CD8-positive, alpha-beta memory T cell (primary cell): ENCODE data around the gene MYO1D. TPM values are rescaled to one million over a fixed set of nuclear protein-coding genes. Genes with fewer than 3 reads are reported as not detected.
"Not testable (repeated sequence)": the region's sequence is repeated elsewhere in the genome, so short reads cannot be mapped to it uniquely, and the experiment has no call there.

Source experiments
- CTCF ChIA-PET: fragments of 350-600 bp; sonication (Branson Sonifier 250); formaldehyde crosslinking; loops from one replicate; lab custom pipeline; 2021; ENCODE audit warnings: antibody characterized with exemption; lab: Charles Lee
- POLR2A ChIA-PET: fragments of 350-600 bp; sonication (Branson Sonifier 250); formaldehyde crosslinking; loops from one replicate; lab custom pipeline; 2021; ENCODE audit warnings: antibody characterized with exemption; lab: Charles Lee
- DNase-seq, 5 donors: peaks; one replicate each; pipeline versions ENCODE4 v3.0.0 to v3.0.0-alpha.2; 2020 to 2022; ENCODE audit warnings: mixed read lengths in 1 of 5
- H3K27ac ChIP-seq: one replicate; pipeline ENCODE4 v1.7.0; 2013; ENCODE audit warnings: low read depth, mild to moderate bottlenecking, low read length, moderate library complexity
- H3K27me3 ChIP-seq: 2 replicates; pipeline ENCODE4 v1.7.0; 2013; ENCODE audit warnings: low read length, mild to moderate bottlenecking; ENCODE audit not compliant: insufficient read depth, poor library complexity, severe bottlenecking
- H3K36me3 ChIP-seq: 2 replicates; pipeline ENCODE4 v1.7.0; 2013; ENCODE audit warnings: mild to moderate bottlenecking, low read length, moderate library complexity; ENCODE audit not compliant: insufficient read depth
- H3K4me1 ChIP-seq: 2 replicates; pipeline ENCODE4 v1.7.0; 2013; ENCODE audit warnings: mild to moderate bottlenecking, low read length, moderate library complexity; ENCODE audit not compliant: insufficient read depth
- H3K4me3 ChIP-seq: 2 replicates; pipeline ENCODE4 v1.7.0; 2013; ENCODE audit warnings: mild to moderate bottlenecking, low read length
- H3K9me3 ChIP-seq: 2 replicates; pipeline ENCODE4 v1.7.0; 2013; ENCODE audit warnings: mild to moderate bottlenecking, low read length
- H3K27ac Mint-ChIP-seq, 8 donors: one replicate each; pipeline ENCODE4 v1.8.0; 2020 to 2021; ENCODE audit warnings: mixed read lengths in 8 of 8, mild to moderate bottlenecking in 6 of 8, inconsistent platforms in 3 of 8, moderate library complexity in 3 of 8
- H3K27me3 Mint-ChIP-seq, 2 donors: one replicate each; pipeline ENCODE4 v1.8.0; 2020 to 2021; ENCODE audit warnings: mixed read lengths in 2 of 2, mild to moderate bottlenecking in 1 of 2, moderate library complexity in 1 of 2
- H3K36me3 Mint-ChIP-seq, 3 donors: one replicate each; pipeline ENCODE4 v1.8.0; 2020 to 2021; ENCODE audit warnings: mixed read lengths in 3 of 3, inconsistent platforms in 1 of 3, mild to moderate bottlenecking in 1 of 3
- H3K4me1 Mint-ChIP-seq, 3 donors: one replicate each; pipeline ENCODE4 v1.8.0; 2020 to 2021; ENCODE audit warnings: mixed read lengths in 3 of 3, inconsistent platforms in 1 of 3, mild to moderate bottlenecking in 1 of 3
- H3K4me3 Mint-ChIP-seq, 7 donors: one replicate each; pipeline ENCODE4 v1.8.0; 2020 to 2021; ENCODE audit warnings: mixed read lengths in 7 of 7, mild to moderate bottlenecking in 6 of 7, moderate library complexity in 4 of 7, inconsistent platforms in 2 of 7
- H3K9me3 Mint-ChIP-seq, 5 donors: one replicate each; pipeline ENCODE4 v1.8.0; 2020 to 2022; ENCODE audit warnings: mixed read lengths in 5 of 5, mild to moderate bottlenecking in 3 of 5, moderate library complexity in 2 of 5, inconsistent platforms in 1 of 5
- polyA plus RNA-seq: library from polyadenylated mRNA; unstranded; fragments of 300-500 nt; fragmentation: Illumina TruSeq; gene quantifications from one replicate; pipeline ENCODE4 v1.2.3, GENCODE V29; 2021
- total RNA-seq, 2 experiments: library from RNA; stranded (reverse); gene quantifications; one replicate each; pipeline ENCODE4 v1.2.3, GENCODE V29; 2021

MYO1D gene
- total and polyA plus RNA-seq, 3 experiments from 2014 or later = 9.0 to 15.8 (median 11.5) TPM

DNA sequence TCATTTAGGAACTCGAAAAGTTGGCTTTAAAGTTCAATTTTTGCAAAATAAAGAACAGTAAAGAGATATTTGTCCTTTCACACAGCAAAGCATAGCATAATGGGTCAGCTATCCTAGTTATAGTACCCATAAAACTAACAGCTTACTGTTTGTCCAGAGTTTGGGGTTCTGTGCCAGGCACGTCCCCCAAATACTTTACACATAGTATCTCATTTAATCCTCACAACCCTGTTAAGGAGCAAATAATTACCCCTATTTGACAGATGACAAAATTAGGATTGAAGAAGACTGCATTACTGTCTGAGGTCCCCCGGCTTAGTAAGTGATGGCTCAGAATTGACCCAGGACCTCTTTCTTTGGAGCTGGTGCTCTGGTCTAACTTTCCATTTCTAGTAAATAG, 52.6 kb downstream of the MYO1D start:
- Histone ChIP-seq H3K9me3 (no peaks in the 10 kb centered on the region), H3K36me3 (no peaks in the 10 kb centered on the region), H3K4me3 (no peak overlapping the region), H3K27ac (no peak overlapping the region), H3K27me3 (no peaks in the 10 kb centered on the region), H3K4me1 (no peaks in the 10 kb centered on the region)
- Mint-ChIP-seq H3K27ac (no peak overlapping the region), H3K9me3 (peaks cover 0 to 2% (median 0%) of the 10 kb centered on the region in 5 donors), H3K27me3 (peaks cover 19 to 30% of the 10 kb centered on the region in 2 donors), H3K4me1 (peaks cover 3 to 17% (median 10%) of the 10 kb centered on the region in 3 donors), H3K36me3 (peaks cover 0 to 5% (median 4%) of the 10 kb centered on the region in 3 donors), H3K4me3 (no peak overlapping the region)
- DNase-seq = no peak
- ChIA-PET CTCF (interaction anchor here (0.9 kb wide), 1 partner anchor 52 kb away, joined by 4 read pairs; the partner anchor contains the start of gene MYO1D), POLR2A (no interaction called here)

DNA sequence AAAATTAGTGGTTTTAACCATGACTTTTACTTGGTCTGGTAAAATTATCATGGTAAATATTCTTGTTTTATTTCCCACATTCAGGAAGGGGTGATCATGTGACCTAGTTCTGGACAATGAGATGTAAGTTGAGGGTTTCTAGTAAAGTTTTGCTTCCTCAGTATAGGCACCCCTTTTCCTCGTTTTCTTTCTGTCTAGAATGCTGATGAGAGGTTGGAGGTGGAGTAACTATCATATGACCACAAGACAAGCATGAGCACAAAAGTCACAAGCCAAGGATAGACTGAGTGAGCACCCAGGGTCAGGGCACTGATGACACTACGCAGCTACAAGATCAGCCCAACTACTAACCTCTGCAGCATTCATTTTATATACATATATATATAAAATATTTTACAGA, 53.9 kb downstream of the MYO1D start:
- CTCF ChIA-PET = no interaction called here
- POLR2A ChIA-PET = no interaction called here
- H3K4me1 Mint-ChIP-seq = peaks cover 3 to 7% (median 4%) of the 10 kb centered on the region in 3 donors
- peak overlapping the region in 4 of 7 donors; percentile 7 to 52 (median 24) for H3K4me3 Mint-ChIP-seq
- no peak overlapping the region for H3K27ac ChIP-seq
- H3K27ac Mint-ChIP-seq = no peak overlapping the region
- no peaks in the 10 kb centered on the region for H3K27me3 ChIP-seq
- no peaks in the 10 kb centered on the region for H3K36me3 ChIP-seq
- H3K27me3 Mint-ChIP-seq = peaks cover 19 to 27% of the 10 kb centered on the region in 2 donors
- no peaks in the 10 kb centered on the region for H3K9me3 ChIP-seq
- H3K4me1 ChIP-seq = no peaks in the 10 kb centered on the region
- no peak overlapping the region for H3K4me3 ChIP-seq
- H3K9me3 Mint-ChIP-seq = peaks cover 0 to 2% (median 0%) of the 10 kb centered on the region in 5 donors
- peaks cover 0 to 5% (median 4%) of the 10 kb centered on the region in 3 donors for H3K36me3 Mint-ChIP-seq
- no peak for DNase-seq

DNA sequence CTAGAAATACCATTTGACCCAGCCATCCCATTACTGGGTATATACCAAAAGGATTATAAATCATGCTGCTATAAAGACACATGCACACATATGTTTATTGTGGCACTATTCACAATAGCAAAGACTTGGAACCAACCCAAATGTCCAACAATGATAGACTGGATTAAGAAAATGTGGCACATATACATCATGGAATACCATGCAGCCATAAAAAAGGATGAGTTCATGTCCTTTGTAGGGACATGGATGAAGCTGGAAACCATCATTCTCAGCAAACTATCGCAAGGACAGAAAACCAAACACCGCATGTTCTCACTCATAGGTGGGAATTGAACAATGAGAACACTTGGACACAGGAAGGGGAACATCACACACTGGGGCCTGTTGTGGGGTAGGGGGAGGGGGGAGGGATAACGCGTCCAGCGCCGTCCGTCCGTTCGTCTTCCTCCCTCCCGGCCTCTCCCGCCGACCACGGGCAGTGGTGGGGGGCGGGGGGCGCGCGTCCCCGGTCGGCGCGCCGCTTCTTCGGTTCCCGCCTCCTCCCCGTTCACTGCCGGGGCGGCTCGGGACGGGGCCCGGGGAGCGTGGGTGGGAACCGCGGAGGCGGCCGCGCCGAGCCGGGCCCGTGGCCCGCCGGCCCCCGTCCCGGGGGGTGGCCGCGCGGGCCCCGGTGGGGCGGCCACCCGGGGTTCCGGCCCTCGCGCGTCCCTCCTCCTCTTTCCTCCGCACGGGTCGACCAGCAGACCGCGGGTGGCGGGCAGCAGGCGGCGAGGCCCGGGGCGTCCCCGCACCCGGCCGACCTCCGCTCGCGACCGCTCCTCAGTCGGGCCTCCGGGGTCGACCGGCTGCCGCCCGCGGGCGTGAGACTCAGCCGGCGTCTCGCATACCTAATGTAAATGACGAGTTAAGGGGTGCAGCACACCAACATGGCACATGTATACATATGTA, 54.7 kb downstream of the MYO1D start:
- H3K27me3 Mint-ChIP-seq = peaks cover 15 to 22% of the 10 kb centered on the region in 2 donors
- H3K27ac Mint-ChIP-seq, H3K4me3 ChIP-seq: not testable (repeated sequence)

DNA sequence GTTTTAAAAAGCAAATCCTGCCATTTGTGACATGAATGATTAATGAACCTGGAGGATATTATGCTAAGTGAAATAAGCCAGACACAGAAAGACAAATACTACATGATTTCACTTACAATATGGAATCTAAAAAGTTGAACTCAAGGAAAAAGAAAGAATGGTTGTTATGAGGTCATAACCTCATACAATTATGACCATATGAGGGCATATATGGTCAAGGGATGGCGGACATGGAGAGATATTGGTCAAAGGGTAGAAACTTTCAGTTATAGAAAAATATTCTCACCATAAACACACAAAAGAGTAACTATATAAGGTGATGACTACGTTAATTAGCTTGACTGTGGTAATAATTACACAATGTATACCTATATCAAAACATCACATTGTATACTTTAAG, 56.5 kb downstream of the MYO1D start:
- peaks cover 0 to 2% (median 0%) of the 10 kb centered on the region in 5 donors for H3K9me3 Mint-ChIP-seq
- DNase-seq = no peak
- POLR2A ChIA-PET = no interaction called here

More for the DNA sequence above, 54.7 kb downstream of the MYO1D start:
- H3K9me3 ChIP-seq, H3K36me3 Mint-ChIP-seq, H3K9me3 Mint-ChIP-seq, DNase-seq, H3K4me1 ChIP-seq, H3K36me3 ChIP-seq, H3K4me1 Mint-ChIP-seq, H3K27me3 ChIP-seq, CTCF ChIA-PET, POLR2A ChIA-PET, H3K27ac ChIP-seq: not testable (repeated sequence)
- peak overlapping the region in 2 of 7 donors; percentile 27 to 37 for H3K4me3 Mint-ChIP-seq

DNA sequence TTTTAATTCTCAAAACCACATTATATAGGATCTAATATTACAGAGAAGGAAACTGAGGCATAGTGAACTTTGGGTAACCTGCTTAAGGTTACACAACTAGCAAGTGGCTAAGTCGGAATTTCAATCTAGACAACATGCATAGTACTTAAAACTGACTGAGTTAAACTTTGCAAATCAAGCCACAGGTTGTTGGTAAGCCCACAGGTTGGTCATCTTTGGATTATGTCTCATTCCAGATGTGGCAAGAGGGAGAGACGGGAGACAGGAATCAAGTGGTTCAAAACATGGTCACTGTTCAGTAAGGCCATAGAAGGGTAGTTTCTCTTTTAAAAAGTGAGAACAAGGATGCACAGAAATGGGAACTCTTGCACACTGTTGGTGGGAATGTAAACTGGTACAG, 57.1 kb downstream of the MYO1D start:
- ChIA-PET POLR2A (no interaction called here), CTCF (no interaction called here)
- no peak for DNase-seq
- Mint-ChIP-seq H3K27ac (no peak overlapping the region), H3K4me3 (no peak overlapping the region), H3K9me3 (peaks cover 0 to 2% (median 0%) of the 10 kb centered on the region in 5 donors), H3K36me3 (peaks cover 0 to 5% (median 0%) of the 10 kb centered on the region in 3 donors), H3K4me1 (peaks cover 3 to 4% (median 3%) of the 10 kb centered on the region in 3 donors), H3K27me3 (peaks cover 15 to 16% of the 10 kb centered on the region in 2 donors)
- H3K4me1 ChIP-seq = no peaks in the 10 kb centered on the region
- no peaks in the 10 kb centered on the region for H3K36me3 ChIP-seq
- H3K27me3 ChIP-seq = no peaks in the 10 kb centered on the region
- no peak overlapping the region for H3K27ac ChIP-seq
- H3K4me3 ChIP-seq = no peak overlapping the region
- no peaks in the 10 kb centered on the region for H3K9me3 ChIP-seq

More for the DNA sequence above, 56.5 kb downstream of the MYO1D start:
- H3K4me1 Mint-ChIP-seq = peaks cover 3 to 4% (median 3%) of the 10 kb centered on the region in 3 donors
- H3K36me3 Mint-ChIP-seq = peaks cover 0 to 5% (median 0%) of the 10 kb centered on the region in 3 donors
- H3K4me3 Mint-ChIP-seq = no peak overlapping the region
- Histone ChIP-seq H3K36me3 (no peaks in the 10 kb centered on the region), H3K27ac (no peak overlapping the region), H3K9me3 (no peaks in the 10 kb centered on the region), H3K4me1 (no peaks in the 10 kb centered on the region), H3K4me3 (no peak overlapping the region), H3K27me3 (no peaks in the 10 kb centered on the region)
- H3K27me3 Mint-ChIP-seq = peaks cover 15 to 18% of the 10 kb centered on the region in 2 donors
- H3K27ac Mint-ChIP-seq = no peak overlapping the region
- CTCF ChIA-PET = no interaction called here

DNA sequence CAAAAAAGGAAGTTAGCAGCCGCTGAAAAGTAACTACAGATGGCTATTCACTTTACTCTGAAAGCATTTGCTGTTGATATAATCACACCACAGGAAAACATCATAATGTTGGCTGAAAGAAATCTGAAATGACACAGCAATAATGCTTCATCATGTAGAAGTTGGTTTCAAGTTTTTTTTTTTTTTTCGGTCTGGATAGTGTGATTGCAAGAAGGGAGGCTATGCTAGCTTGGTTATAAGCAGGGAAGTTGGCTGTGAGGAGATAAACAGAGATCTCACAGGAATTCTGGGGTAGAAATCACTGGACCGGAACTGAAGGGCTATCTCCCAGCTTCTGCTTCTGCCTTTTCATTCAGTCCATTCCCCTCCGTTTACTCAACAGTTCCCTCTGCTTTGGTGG, 57.9 kb downstream of the MYO1D start:
- DNase-seq = no peak
- Histone ChIP-seq H3K4me3 (no peak overlapping the region), H3K36me3 (no peaks in the 10 kb centered on the region), H3K9me3 (no peaks in the 10 kb centered on the region), H3K27me3 (no peaks in the 10 kb centered on the region), H3K27ac (no peak overlapping the region), H3K4me1 (no peaks in the 10 kb centered on the region)
- H3K27ac Mint-ChIP-seq = peak overlapping the region in 1 of 8 donors; percentile 10
- H3K27me3 Mint-ChIP-seq = peaks cover 9 to 15% of the 10 kb centered on the region in 2 donors
- peaks cover 3 to 4% (median 3%) of the 10 kb centered on the region in 3 donors for H3K4me1 Mint-ChIP-seq
- H3K9me3 Mint-ChIP-seq = peaks cover 0 to 2% (median 0%) of the 10 kb centered on the region in 5 donors
- H3K4me3 Mint-ChIP-seq = no peak overlapping the region
- POLR2A ChIA-PET = no interaction called here
- CTCF ChIA-PET = no interaction called here
- peaks cover 0 to 5% (median 0%) of the 10 kb centered on the region in 3 donors for H3K36me3 Mint-ChIP-seq

DNA sequence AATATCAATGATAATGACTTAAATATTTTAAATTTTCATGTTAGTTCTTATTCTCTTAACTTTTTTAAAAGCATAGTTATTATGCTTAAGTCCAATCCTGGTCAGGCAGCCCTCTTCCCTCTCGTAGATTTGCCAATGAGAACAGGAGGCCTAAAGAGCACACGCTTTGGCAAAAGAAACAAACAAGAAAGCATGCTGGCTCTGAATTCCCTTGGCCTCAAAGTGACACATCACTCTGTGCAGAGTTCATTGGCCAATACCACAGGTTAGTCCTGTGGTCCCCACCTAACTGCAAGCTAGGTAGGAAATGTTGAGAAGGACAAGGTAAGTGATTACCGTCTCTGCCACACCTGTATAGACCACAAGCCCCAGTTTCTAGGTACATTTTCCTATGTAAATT, 61.5 kb downstream of the MYO1D start:
- no peaks in the 10 kb centered on the region for H3K9me3 Mint-ChIP-seq
- no peak overlapping the region for H3K4me3 ChIP-seq
- no peaks in the 10 kb centered on the region for H3K9me3 ChIP-seq
- peaks cover 0 to 5% (median 0%) of the 10 kb centered on the region in 3 donors for H3K36me3 Mint-ChIP-seq
- no peaks in the 10 kb centered on the region for H3K4me1 ChIP-seq
- H3K36me3 ChIP-seq = no peaks in the 10 kb centered on the region
- no peak for DNase-seq
- H3K27ac ChIP-seq = no peak overlapping the region
- H3K4me1 Mint-ChIP-seq = no peaks in the 10 kb centered on the region
- ChIA-PET POLR2A (no interaction called here), CTCF (interaction anchor here (1.4 kb wide), 1 partner anchor 61 kb away, joined by 4 read pairs; the partner anchor contains the start of gene MYO1D)
- H3K27ac Mint-ChIP-seq = no peak overlapping the region
- H3K4me3 Mint-ChIP-seq = no peak overlapping the region
- H3K27me3 Mint-ChIP-seq = no peaks in the 10 kb centered on the region
- no peaks in the 10 kb centered on the region for H3K27me3 ChIP-seq

DNA sequence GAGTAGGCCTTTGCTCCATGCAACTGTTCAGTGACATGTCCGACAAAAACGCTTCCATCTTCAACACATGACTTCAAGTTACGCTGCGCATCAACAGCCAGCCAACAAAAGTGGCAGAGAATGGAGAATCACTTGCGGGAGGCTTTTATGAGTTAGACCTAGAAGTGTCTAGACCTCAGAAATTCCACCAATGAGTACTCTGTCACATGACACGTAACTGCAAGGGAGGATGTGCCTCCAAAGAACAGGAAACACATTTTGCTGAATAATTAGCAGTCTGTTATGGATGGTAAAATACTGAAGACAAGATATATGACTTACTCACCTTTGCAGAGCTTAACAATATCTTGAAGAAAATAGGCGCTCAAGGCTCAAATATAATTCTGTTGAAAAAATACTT, 62.1 kb downstream of the MYO1D start:
- H3K4me1 ChIP-seq = no peaks in the 10 kb centered on the region
- no peak overlapping the region for H3K27ac ChIP-seq
- H3K27me3 Mint-ChIP-seq = no peaks in the 10 kb centered on the region
- no peaks in the 10 kb centered on the region for H3K27me3 ChIP-seq
- H3K36me3 ChIP-seq = no peaks in the 10 kb centered on the region
- no peaks in the 10 kb centered on the region for H3K9me3 Mint-ChIP-seq
- peaks cover 3 to 4% (median 3%) of the 10 kb centered on the region in 3 donors for H3K4me1 Mint-ChIP-seq
- CTCF ChIA-PET = interaction anchor here (1.4 kb wide), 1 partner anchor 62 kb away, joined by 4 read pairs; the partner anchor contains the start of gene MYO1D
- H3K4me3 Mint-ChIP-seq = no peak overlapping the region
- no peaks in the 10 kb centered on the region for H3K9me3 ChIP-seq
- no peak overlapping the region for H3K27ac Mint-ChIP-seq
- no peak for DNase-seq
- no peak overlapping the region for H3K4me3 ChIP-seq
- H3K36me3 Mint-ChIP-seq = peaks cover 0 to 5% (median 0%) of the 10 kb centered on the region in 3 donors
- POLR2A ChIA-PET = no interaction called here
